Lung (tissue), 12 donors: ENCODE measurements around the gene RAB18. TPM values are rescaled to one million over a fixed set of nuclear protein-coding genes. Genes with fewer than 3 reads are reported as not detected.

Source experiments
- ATAC-seq: fragments of 200-7000 bp; cut with Tn5 transposase; one replicate; pipeline ENCODE4 v1.9.1; 2020; ENCODE audit warnings: moderate number of reproducible peaks; ENCODE audit not compliant: insufficient read depth, low FRiP score
- DNase-seq, 3 donors: peaks; one replicate each; pipeline ENCODE4 v3.0.0-alpha.2; 2013 to 2017
- H3K27ac ChIP-seq, 2 donors: one replicate each; pipeline ENCODE4 v1.5.1; 2013; ENCODE audit warnings: mild to moderate bottlenecking in 2 of 2, moderate library complexity in 2 of 2, control low read depth in 1 of 2, inconsistent platforms in 1 of 2, low read depth in 1 of 2, low read length in 1 of 2
- H3K27me3 ChIP-seq, 3 donors: one replicate each; pipeline ENCODE4 v1.5.1; 2013; ENCODE audit warnings: low read length in 2 of 3; ENCODE audit not compliant: control insufficient read depth in 3 of 3, insufficient read depth in 3 of 3
- H3K36me3 ChIP-seq, 4 donors: one replicate each; pipeline ENCODE4 v1.5.1; 2013; ENCODE audit warnings: low read length in 4 of 4, mild to moderate bottlenecking in 1 of 4, moderate library complexity in 1 of 4; ENCODE audit not compliant: control insufficient read depth in 4 of 4, insufficient read depth in 4 of 4
- H3K4me1 ChIP-seq, 5 donors: one replicate each; pipeline ENCODE4 v1.5.1; 2013; ENCODE audit warnings: low read length in 5 of 5, mild to moderate bottlenecking in 2 of 5, moderate library complexity in 1 of 5; ENCODE audit not compliant: control insufficient read depth in 5 of 5, insufficient read depth in 5 of 5
- H3K4me3 ChIP-seq: one replicate; pipeline ENCODE4 v1.5.1; 2013; ENCODE audit warnings: mild to moderate bottlenecking, control low read depth, moderate library complexity
- H3K9ac ChIP-seq, 2 donors: one replicate each; pipeline ENCODE4 v1.5.1; 2013; ENCODE audit warnings: low read length in 2 of 2, control low read depth in 1 of 2; ENCODE audit not compliant: insufficient read depth in 1 of 2
- H3K9me3 ChIP-seq, 4 donors: one replicate each; pipeline ENCODE4 v1.5.1; 2013; ENCODE audit warnings: low read length in 3 of 4, mild to moderate bottlenecking in 1 of 4, moderate library complexity in 1 of 4; ENCODE audit not compliant: control insufficient read depth in 4 of 4, insufficient read depth in 3 of 4
- WGBS, 2 donors: extraction: QIAGEN DNeasy Blood & Tissue Kit; methylation state at CpG; one replicate each; pipeline ENCODE4 v1.1.7; 2013; 5-methylcytosine and 5-hydroxymethylcytosine counted together
- polyA plus RNA-seq, 2 donors: library from polyadenylated mRNA; stranded (reverse); fragments of 200-250 nt; gene quantifications; one replicate each; pipeline ENCODE4 v1.2.1, GENCODE V29; 2013
- total RNA-seq, 2 donors: library from RNA; depleted of rRNA in 1 of 2; stranded (reverse); fragments of >200 nt in 1 of 2; gene quantifications; one replicate each; pipeline ENCODE4 v1.2.1, GENCODE V29; 2014 to 2021
- TF ChIP-seq, protein P1 (sequence below): IDR thresholded peaks from 2 replicates; pipeline ENCODE4 v1.5.1; 2012; ENCODE audit warnings: mild to moderate bottlenecking; ENCODE audit errors: control extremely low read depth, extremely low read depth
- donor health status: control.
- donor health status: control.
- donor health status: Bipolar disorder and iron deficiency.
- donor health status: healthy.
- donor health status: DM: yes; HTN: yes; CAD: no.

RAB18 gene
- total and polyA plus RNA-seq, 4 donors, result 26.8 to 84.5 (median 55.5) TPM

DNA sequence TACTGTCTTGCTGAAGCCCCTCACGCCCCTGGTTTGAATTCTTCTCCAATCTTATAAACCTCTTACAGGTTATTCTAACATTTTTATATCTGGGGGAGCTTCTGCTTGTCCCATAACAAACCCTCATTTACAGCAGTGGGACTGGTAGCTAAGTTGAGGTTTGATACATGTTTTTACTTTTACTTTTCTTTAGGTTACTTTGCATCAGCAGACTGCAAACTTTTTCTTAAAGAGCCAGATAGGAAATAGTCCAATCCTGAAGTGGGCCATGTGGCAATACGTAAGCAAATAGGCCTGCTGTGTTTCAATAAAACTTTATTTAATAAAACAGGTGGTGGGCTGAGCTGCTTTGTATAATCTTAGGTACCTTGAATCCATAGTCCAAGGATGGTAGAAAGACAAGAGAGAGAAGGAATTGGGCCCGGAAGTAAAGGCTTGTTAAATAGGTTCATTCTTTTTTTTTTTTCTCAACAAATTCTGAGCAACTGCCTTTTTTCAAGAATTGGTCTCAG is 27.3 kb downstream of the RAB18 start:
- Histone ChIP-seq H3K9me3 (no peaks in the 10 kb centered on the region), H3K27me3 (no peaks in the 10 kb centered on the region), H3K9ac (no peak overlapping the region), H3K4me1 (peaks cover 0 to 10% (median 2%) of the 10 kb centered on the region in 5 donors), H3K36me3 (peaks cover 4 to 18% (median 13%) of the 10 kb centered on the region in 4 donors), H3K27ac (no peak overlapping the region), H3K4me3 (no peak overlapping the region)
- TF ChIP-seq, protein P1, sequence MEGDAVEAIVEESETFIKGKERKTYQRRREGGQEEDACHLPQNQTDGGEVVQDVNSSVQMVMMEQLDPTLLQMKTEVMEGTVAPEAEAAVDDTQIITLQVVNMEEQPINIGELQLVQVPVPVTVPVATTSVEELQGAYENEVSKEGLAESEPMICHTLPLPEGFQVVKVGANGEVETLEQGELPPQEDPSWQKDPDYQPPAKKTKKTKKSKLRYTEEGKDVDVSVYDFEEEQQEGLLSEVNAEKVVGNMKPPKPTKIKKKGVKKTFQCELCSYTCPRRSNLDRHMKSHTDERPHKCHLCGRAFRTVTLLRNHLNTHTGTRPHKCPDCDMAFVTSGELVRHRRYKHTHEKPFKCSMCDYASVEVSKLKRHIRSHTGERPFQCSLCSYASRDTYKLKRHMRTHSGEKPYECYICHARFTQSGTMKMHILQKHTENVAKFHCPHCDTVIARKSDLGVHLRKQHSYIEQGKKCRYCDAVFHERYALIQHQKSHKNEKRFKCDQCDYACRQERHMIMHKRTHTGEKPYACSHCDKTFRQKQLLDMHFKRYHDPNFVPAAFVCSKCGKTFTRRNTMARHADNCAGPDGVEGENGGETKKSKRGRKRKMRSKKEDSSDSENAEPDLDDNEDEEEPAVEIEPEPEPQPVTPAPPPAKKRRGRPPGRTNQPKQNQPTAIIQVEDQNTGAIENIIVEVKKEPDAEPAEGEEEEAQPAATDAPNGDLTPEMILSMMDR, result no peak
- DNase-seq (no peak), ATAC-seq (no peak)
- WGBS, 2 donors, result 98% methylated on average over 3 of the region's 3 CpGs

- no peak for DNase-seq
- no peak for ATAC-seq
- TF ChIP-seq, protein P1, result no peak
- 85 to 91% methylated on average over 2 of the region's 2 CpGs for WGBS, 2 donors
- Histone ChIP-seq H3K36me3 (peaks cover 9 to 29% (median 16%) of the 10 kb centered on the region in 4 donors), H3K4me3 (no peak overlapping the region), H3K27me3 (no peaks in the 10 kb centered on the region), H3K9me3 (no peaks in the 10 kb centered on the region), H3K9ac (no peak overlapping the region), H3K4me1 (peaks cover 0 to 10% (median 2%) of the 10 kb centered on the region in 5 donors), H3K27ac (no peak overlapping the region)
Measured at GRCh38 chr10:27534161-27534700, 30.1 kb downstream of the RAB18 start.

DNA sequence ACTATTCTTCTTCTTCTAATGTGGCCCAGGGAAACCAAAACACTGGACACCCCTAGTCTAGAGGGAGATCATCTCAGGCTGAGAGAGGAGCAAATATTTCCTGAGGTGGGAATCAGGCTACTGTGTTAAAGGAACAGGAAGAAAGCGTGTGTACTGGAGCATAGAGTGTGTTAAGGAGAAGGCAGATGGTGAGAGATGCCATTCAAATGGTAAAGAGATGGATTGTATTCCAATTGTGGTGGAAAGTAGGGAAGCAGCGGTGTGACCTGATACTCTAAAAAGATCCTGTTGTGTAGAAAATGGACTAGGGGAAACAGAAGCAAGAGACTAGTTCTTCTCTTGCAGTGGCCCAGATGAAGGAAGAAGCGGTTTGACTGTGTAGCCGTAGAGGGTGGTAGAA is 31.2 kb downstream of the RAB18 start:
- TF ChIP-seq, protein P1, result no peak
- WGBS, 2 donors, result 98 to 99% methylated on average over 4 of the region's 4 CpGs
- H3K9ac ChIP-seq, result no peak overlapping the region
- peaks cover 9 to 29% (median 16%) of the 10 kb centered on the region in 4 donors for H3K36me3 ChIP-seq
- H3K27ac ChIP-seq, result no peak overlapping the region
- H3K27me3 ChIP-seq, result no peaks in the 10 kb centered on the region
- peaks cover 0 to 3% (median 0%) of the 10 kb centered on the region in 5 donors for H3K4me1 ChIP-seq
- ATAC-seq (no peak), DNase-seq (no peak)
- no peak overlapping the region for H3K4me3 ChIP-seq
- H3K9me3 ChIP-seq, result no peaks in the 10 kb centered on the region

DNA sequence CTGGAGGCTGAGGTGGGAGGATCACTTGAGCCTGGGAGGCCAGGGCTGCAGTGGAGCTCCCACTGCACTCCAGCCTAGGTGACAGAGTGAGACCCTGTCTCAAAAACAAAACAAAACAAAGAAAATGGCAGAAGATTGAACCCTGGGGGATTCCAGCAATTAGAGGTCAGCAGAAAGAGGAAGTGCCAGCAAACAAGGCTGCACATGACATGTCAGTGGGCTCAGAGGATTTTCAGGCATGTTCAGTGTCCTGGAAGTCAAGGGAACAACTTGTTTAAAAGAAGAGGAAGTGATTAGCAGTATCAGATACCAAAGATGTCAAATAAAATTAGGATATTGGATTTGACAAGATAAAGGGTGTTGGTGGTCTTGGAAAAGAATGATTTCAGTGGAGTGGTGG is 32.3 kb downstream of the RAB18 start:
- ATAC-seq, result no peak
- H3K36me3 ChIP-seq, result peaks cover 9 to 29% (median 16%) of the 10 kb centered on the region in 4 donors
- TF ChIP-seq, protein P1, result no peak

More for the DNA sequence above, 32.3 kb downstream of the RAB18 start:
- Histone ChIP-seq H3K9ac (no peak overlapping the region), H3K27ac (no peak overlapping the region), H3K4me3 (no peak overlapping the region), H3K9me3 (no peaks in the 10 kb centered on the region), H3K4me1 (peaks cover 0 to 3% (median 0%) of the 10 kb centered on the region in 5 donors), H3K27me3 (no peaks in the 10 kb centered on the region)
- no peak for DNase-seq
